Subcutaneous abdominal adipose tissue (tissue), 5 donors: Measurements from ENCODE around the gene EIF4A3.

Experiments used
- H3K27ac ChIP-seq: one replicate; pipeline ENCODE4 v1.7.0; 2013; ENCODE audit warnings: low read depth, mild to moderate bottlenecking, inconsistent platforms, low read length, moderate library complexity
- H3K27me3 ChIP-seq, 5 donors: one replicate each; pipeline ENCODE4 v1.7.0; 2013; ENCODE audit warnings: low read length in 5 of 5, inconsistent platforms in 1 of 5; ENCODE audit not compliant: control insufficient read depth in 5 of 5, insufficient read depth in 4 of 5
- H3K36me3 ChIP-seq, 5 donors: one replicate each; pipeline ENCODE4 v1.7.0; 2013; ENCODE audit warnings: low read length in 5 of 5; ENCODE audit not compliant: control insufficient read depth in 5 of 5, insufficient read depth in 5 of 5
- H3K4me1 ChIP-seq, 5 donors: one replicate each; pipeline ENCODE4 v1.7.0; 2013; ENCODE audit warnings: low read length in 5 of 5, mild to moderate bottlenecking in 3 of 5, moderate library complexity in 1 of 5; ENCODE audit not compliant: control insufficient read depth in 5 of 5, insufficient read depth in 5 of 5
- H3K4me3 ChIP-seq, 5 donors: one replicate each; pipeline ENCODE4 v1.7.0; 2013; ENCODE audit warnings: low read length in 5 of 5, low read depth in 1 of 5
- H3K9ac ChIP-seq, 5 donors: one replicate each; pipeline ENCODE4 v1.7.0; 2013; ENCODE audit warnings: low read length in 5 of 5, mild to moderate bottlenecking in 4 of 5, moderate library complexity in 3 of 5
- H3K9me3 ChIP-seq, 5 donors: one replicate each; pipeline ENCODE4 v1.7.0; 2013; ENCODE audit warnings: low read length in 5 of 5; ENCODE audit not compliant: control insufficient read depth in 5 of 5
- donor health status: healthy.
- donor health status: healthy.
- donor health status: healthy.
- donor health status: healthy.
- donor health status: healthy.

The EIF4A3 gene

GRCh38 chr17:80173916-80174315, 27.0 kb upstream of the EIF4A3 start:
- Histone ChIP-seq H3K9ac (no peak overlapping the region), H3K4me1 (peaks cover 0 to 2% (median 0%) of the 10 kb centered on the region in 5 donors), H3K9me3 (no peaks in the 10 kb centered on the region), H3K27me3 (peaks cover 3 to 8% (median 6%) of the 10 kb centered on the region in 5 donors), H3K27ac (no peak overlapping the region), H3K36me3 (no peaks in the 10 kb centered on the region), H3K4me3 (no peak overlapping the region)

GRCh38 chr17:80173126-80173525, 26.2 kb upstream of the EIF4A3 start:
- Histone ChIP-seq H3K4me3 (no peak overlapping the region), H3K9ac (no peak overlapping the region), H3K27me3 (peaks cover 3 to 8% (median 6%) of the 10 kb centered on the region in 5 donors), H3K4me1 (peaks cover 0 to 2% (median 0%) of the 10 kb centered on the region in 5 donors), H3K27ac (no peak overlapping the region), H3K36me3 (no peaks in the 10 kb centered on the region), H3K9me3 (no peaks in the 10 kb centered on the region)

- no peak overlapping the region for H3K27ac ChIP-seq
- H3K9me3 ChIP-seq: no peaks in the 10 kb centered on the region
- H3K4me3 ChIP-seq: no peak overlapping the region
- H3K4me1 ChIP-seq: no peaks in the 10 kb centered on the region
- no peaks in the 10 kb centered on the region for H3K36me3 ChIP-seq
- no peak overlapping the region for H3K9ac ChIP-seq
- peaks cover 3 to 6% (median 4%) of the 10 kb centered on the region in 5 donors for H3K27me3 ChIP-seq
Measured at GRCh38 chr17:80171681-80172080, 24.8 kb upstream of the EIF4A3 start.

GRCh38 chr17:80169784-80170500, 23.0 kb upstream of the EIF4A3 start, which contains the start of gene CARD14:
Gene CARD14 (plus strand): TSS chr17:80170030. CDS start chr17:80181439, 11,409 bp downstream.
- Histone ChIP-seq H3K36me3 (no peaks in the 10 kb centered on the region), H3K27ac (no peak within 1 kb of the TSS), H3K27me3 (peaks cover 0 to 3% (median 0%) of the 10 kb centered on the region in 5 donors), H3K9ac (no peak within 1 kb of the TSS), H3K9me3 (no peaks in the 10 kb centered on the region), H3K4me3 (no peak within 1 kb of the TSS), H3K4me1 (no peaks in the 10 kb centered on the region)

GRCh38 chr17:80169107-80169506, 22.2 kb upstream of the EIF4A3 start:
- Histone ChIP-seq H3K4me3 (no peak overlapping the region), H3K9ac (no peak overlapping the region), H3K36me3 (no peaks in the 10 kb centered on the region)

GRCh38 chr17:80168371-80168770, 21.4 kb upstream of the EIF4A3 start:
- H3K27ac ChIP-seq: no peak overlapping the region
- H3K4me3 ChIP-seq: no peak overlapping the region
- no peaks in the 10 kb centered on the region for H3K4me1 ChIP-seq
- H3K27me3 ChIP-seq: peaks cover 0 to 3% (median 0%) of the 10 kb centered on the region in 5 donors
- H3K36me3 ChIP-seq: no peaks in the 10 kb centered on the region
- H3K9ac ChIP-seq: no peak overlapping the region
- H3K9me3 ChIP-seq: no peaks in the 10 kb centered on the region

More at GRCh38 chr17:80169107-80169506, 22.2 kb upstream of the EIF4A3 start:
- Histone ChIP-seq H3K9me3 (no peaks in the 10 kb centered on the region), H3K27ac (no peak overlapping the region), H3K27me3 (peaks cover 0 to 3% (median 0%) of the 10 kb centered on the region in 5 donors), H3K4me1 (no peaks in the 10 kb centered on the region)

DNA sequence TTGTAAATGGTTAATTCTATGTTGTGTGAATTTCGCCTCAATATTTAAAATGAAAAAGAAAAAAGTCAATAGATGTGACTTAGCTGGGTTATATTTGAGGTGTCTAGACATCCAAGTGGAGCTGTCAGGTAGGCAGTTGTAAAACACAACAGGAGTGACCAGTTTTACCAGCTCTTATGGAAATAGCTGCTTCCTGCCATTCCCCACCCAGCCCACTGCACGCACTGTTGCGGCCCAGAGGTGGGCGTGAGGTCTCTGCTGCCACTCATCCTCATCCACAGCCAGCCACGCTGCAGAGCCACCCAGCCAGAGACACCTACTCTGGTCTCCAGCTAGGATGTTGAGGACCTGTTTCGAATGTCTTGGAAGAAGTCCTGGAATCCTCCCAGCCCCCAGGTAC, 19.5 kb upstream of the EIF4A3 start:
- Histone ChIP-seq H3K36me3 (no peaks in the 10 kb centered on the region), H3K27ac (no peak overlapping the region), H3K4me1 (no peaks in the 10 kb centered on the region), H3K9me3 (no peaks in the 10 kb centered on the region), H3K9ac (no peak overlapping the region), H3K27me3 (peaks cover 0 to 6% (median under 1%) of the 10 kb centered on the region in 5 donors), H3K4me3 (no peak overlapping the region)

DNA sequence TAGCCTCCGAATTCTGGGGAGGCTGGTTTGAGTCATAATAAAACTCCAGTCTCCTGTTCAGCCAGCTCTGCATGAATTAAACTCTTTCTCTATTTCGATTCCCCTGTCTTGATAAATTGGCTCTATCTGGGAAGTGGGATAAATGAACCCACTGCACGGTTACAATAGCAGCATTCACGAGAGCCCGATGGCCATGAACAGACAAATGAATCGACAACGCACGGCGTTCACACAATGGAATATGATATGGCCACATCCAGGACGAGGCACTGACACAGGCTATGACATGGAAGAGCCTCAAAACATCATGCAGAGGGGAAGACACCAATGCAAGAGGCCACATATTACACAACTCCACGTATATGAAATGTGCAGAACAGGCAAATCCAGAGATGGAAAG, 17.3 kb upstream of the EIF4A3 start:
- Histone ChIP-seq H3K9ac (no peak overlapping the region), H3K4me3 (no peak overlapping the region), H3K27me3 (peaks cover 0 to 15% (median 9%) of the 10 kb centered on the region in 5 donors), H3K4me1 (peaks cover 0 to 3% (median 0%) of the 10 kb centered on the region in 5 donors), H3K9me3 (no peaks in the 10 kb centered on the region), H3K36me3 (no peaks in the 10 kb centered on the region), H3K27ac (no peak overlapping the region)

DNA sequence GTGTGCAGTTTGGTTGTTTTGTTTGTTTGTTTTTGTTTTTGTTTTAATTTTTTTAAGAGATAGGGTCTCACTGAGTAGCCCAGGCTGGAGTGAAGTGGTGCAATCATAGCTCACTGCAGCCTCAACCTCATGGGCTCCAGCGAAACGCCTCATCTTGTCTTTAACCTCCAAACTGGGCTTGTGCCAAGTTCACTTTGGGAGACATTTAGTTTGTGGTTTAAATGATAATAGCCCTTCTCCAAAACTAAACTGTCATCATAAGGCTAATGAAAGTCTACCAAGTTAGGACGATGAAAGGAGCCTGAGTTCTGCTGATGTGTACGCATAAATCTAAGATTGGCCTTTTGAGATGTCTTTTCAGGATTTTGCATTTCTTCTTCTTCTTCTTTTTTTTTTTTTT, 16.4 kb upstream of the EIF4A3 start:
- no peak overlapping the region for H3K27ac ChIP-seq
- peaks cover 0 to 3% (median 0%) of the 10 kb centered on the region in 5 donors for H3K4me1 ChIP-seq
- H3K4me3 ChIP-seq: no peak overlapping the region
- H3K36me3 ChIP-seq: no peaks in the 10 kb centered on the region
- H3K27me3 ChIP-seq: peaks cover 0 to 15% (median 9%) of the 10 kb centered on the region in 5 donors
- no peaks in the 10 kb centered on the region for H3K9me3 ChIP-seq
- H3K9ac ChIP-seq: no peak overlapping the region

GRCh38 chr17:80160536-80160935, 13.6 kb upstream of the EIF4A3 start:
- H3K9me3 ChIP-seq: peaks cover 0 to 4% (median 0%) of the 10 kb centered on the region in 5 donors
- peaks cover 0 to 15% (median 9%) of the 10 kb centered on the region in 5 donors for H3K27me3 ChIP-seq
- H3K27ac ChIP-seq: no peak overlapping the region
- peaks cover 0 to 3% (median 0%) of the 10 kb centered on the region in 5 donors for H3K4me1 ChIP-seq
- no peaks in the 10 kb centered on the region for H3K36me3 ChIP-seq
- no peak overlapping the region for H3K9ac ChIP-seq
- no peak overlapping the region for H3K4me3 ChIP-seq
